Measurements from ENCODE around the gene SERF1B.
"Not testable (repeated sequence)": the region's sequence is repeated elsewhere in the genome, so short reads cannot be mapped to it uniquely, and the experiment has no call there.

GRCh38 chr5:70088907-70089464 lies 63.9 kb downstream of the SERF1B start:
- TF ChIP-seq CTCF, POLR2AphosphoS5, EP300, POLR2A (IDR thresholded peaks at IDR 0.05): not testable (repeated sequence)

All from suprapubic skin (tissue), 4 donors.